Esophagus squamous epithelium (tissue), 4 donors: ENCODE results near the gene HECW1.

ENCODE experiments used
- CTCF ChIP-seq, 6 experiments: fragments of 450-650 bp in 4 of 6; fragments of 200-600 bp in 2 of 6; sonication (generic) in 2 of 6; IDR thresholded peaks; one replicate each; pipeline ENCODE4 v1.5.1; 2016 to 2019; ENCODE audit warnings: antibody characterized with exemption in 6 of 6, mild to moderate bottlenecking in 4 of 6, moderate library complexity in 4 of 6
- POLR2A ChIP-seq, 4 donors: fragments of 450-650 bp; IDR thresholded peaks; one replicate each; pipeline ENCODE4 v1.6.1; 2017; ENCODE audit warnings: antibody characterized with exemption in 4 of 4, mild to moderate bottlenecking in 4 of 4, moderate library complexity in 3 of 4

- TF ChIP-seq CTCF (IDR thresholded peaks at IDR 0.05) (no peak), POLR2A (IDR thresholded peaks at IDR 0.05) (no peak)
Measured at GRCh38 chr7:43362652-43363034, 250.2 kb downstream of the HECW1 start.
